Measurements from ENCODE around the gene FARSA. TPM values are rescaled to one million over a fixed set of nuclear protein-coding genes. Genes with fewer than 3 reads are reported as not detected.

Gene FARSA
- total and polyA plus RNA-seq, 2 of the 13 experiments (the other 11 are each of a cell fraction or from before 2014, with no cell fraction given) = 25.9 to 72.0 TPM

GRCh38 chr19:12965017-12965811 is 31.7 kb upstream of the FARSA start (continued):
- TF ChIP-seq ZEB1 (IDR thresholded peaks at IDR 0.05; ENCODE audit: insufficient replicate concordance, low read depth) (peak; percentile 70), ATF7 (IDR thresholded peaks at IDR 0.05) (no peak), ATF7 (CRISPR knock-in tag; IDR thresholded peaks at IDR 0.05) (no peak), IRX3 (CRISPR knock-in tag; IDR thresholded peaks at IDR 0.05; ENCODE audit: borderline replicate concordance, low read depth) (no peak), CTCF (CRISPR knock-in tag; IDR thresholded peaks at IDR 0.05) (peak; percentile 85), MBD4 (IDR thresholded peaks at IDR 0.05; ENCODE audit: borderline replicate concordance, low read length) (no peak), ZNF652 (CRISPR knock-in tag; IDR thresholded peaks at IDR 0.05; ENCODE audit: borderline replicate concordance, low read depth) (no peak; the same call in 1 of the 2 replicates), SAFB2 (CRISPR knock-in tag; IDR thresholded peaks at IDR 0.05; ENCODE audit: borderline replicate concordance, low read depth) (no peak), NR1H2 (CRISPR knock-in tag; IDR thresholded peaks at IDR 0.05; ENCODE audit: borderline replicate concordance, low read depth) (no peak), NFYB (CRISPR knock-in tag; IDR thresholded peaks at IDR 0.05) (no peak), ETV5 (CRISPR knock-in tag; IDR thresholded peaks at IDR 0.05; ENCODE audit: borderline replicate concordance) (no peak), ARID5B (CRISPR knock-in tag; IDR thresholded peaks at IDR 0.05) (peak; percentile 32; the same call in 1 of the 2 replicates), ESRRA (CRISPR knock-in tag; IDR thresholded peaks at IDR 0.05; ENCODE audit: low read depth) (no peak), ZNF44 (CRISPR knock-in tag; IDR thresholded peaks at IDR 0.05) (no peak), IKZF5 (CRISPR knock-in tag; IDR thresholded peaks at IDR 0.05) (peak; percentile 54; the same call in 1 of the 2 replicates)
- TF ChIP-seq, protein P1, sequence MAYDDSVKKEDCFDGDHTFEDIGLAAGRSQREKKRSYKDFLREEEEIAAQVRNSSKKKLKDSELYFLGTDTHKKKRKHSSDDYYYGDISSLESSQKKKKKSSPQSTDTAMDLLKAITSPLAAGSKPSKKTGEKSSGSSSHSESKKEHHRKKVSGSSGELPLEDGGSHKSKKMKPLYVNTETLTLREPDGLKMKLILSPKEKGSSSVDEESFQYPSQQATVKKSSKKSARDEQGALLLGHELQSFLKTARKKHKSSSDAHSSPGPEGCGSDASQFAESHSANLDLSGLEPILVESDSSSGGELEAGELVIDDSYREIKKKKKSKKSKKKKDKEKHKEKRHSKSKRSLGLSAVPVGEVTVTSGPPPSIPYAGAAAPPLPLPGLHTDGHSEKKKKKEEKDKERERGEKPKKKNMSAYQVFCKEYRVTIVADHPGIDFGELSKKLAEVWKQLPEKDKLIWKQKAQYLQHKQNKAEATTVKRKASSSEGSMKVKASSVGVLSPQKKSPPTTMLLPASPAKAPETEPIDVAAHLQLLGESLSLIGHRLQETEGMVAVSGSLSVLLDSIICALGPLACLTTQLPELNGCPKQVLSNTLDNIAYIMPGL (CRISPR knock-in tag; IDR thresholded peaks at IDR 0.05; ENCODE audit: borderline replicate concordance in 1 of 2, low read depth in 1 of 2) = peak; percentile 97 to 98
- TF ChIP-seq, protein P2, sequence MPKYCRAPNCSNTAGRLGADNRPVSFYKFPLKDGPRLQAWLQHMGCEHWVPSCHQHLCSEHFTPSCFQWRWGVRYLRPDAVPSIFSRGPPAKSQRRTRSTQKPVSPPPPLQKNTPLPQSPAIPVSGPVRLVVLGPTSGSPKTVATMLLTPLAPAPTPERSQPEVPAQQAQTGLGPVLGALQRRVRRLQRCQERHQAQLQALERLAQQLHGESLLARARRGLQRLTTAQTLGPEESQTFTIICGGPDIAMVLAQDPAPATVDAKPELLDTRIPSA (CRISPR knock-in tag; IDR thresholded peaks at IDR 0.05; ENCODE audit: borderline replicate concordance) = 0 out of 2 replicates have a peak, but pooled peaks have one; percentile 33

Data from HepG2 (cell line).